Stimulated activated effector memory CD8-positive, alpha-beta T cell treated with anti-CD3 and anti-CD28 coated beads, Interleukin-12 subunit alpha, Interleukin-12 subunit beta, amount 100 ng/mL, for 72 hours (primary cell): ENCODE data around the gene NECTIN4.
A peak's percentile ranks its signal among the peaks of the same experiment; 100 is the strongest.

ENCODE experiments used
- ATAC-seq: fragments of 150-1000 bp; cut with Tn5 transposase; 2 replicates; pipeline ENCODE4 v1.10.0; 2021
- DNase-seq, 2 donors: peaks; one replicate each; pipeline ENCODE4 v3.0.0; 2021 to 2022; ENCODE audit warnings: low spot score in 2 of 2
- H3K27ac Mint-ChIP-seq: one replicate; pipeline ENCODE4 v1.8.0; 2022; ENCODE audit warnings: mild to moderate bottlenecking, mixed read lengths
- H3K36me3 Mint-ChIP-seq: one replicate; pipeline ENCODE4 v1.8.0; 2022; ENCODE audit warnings: mild to moderate bottlenecking, mixed read lengths
- H3K4me1 Mint-ChIP-seq: one replicate; pipeline ENCODE4 v1.8.0; 2022; ENCODE audit warnings: mixed read lengths
- H3K4me3 Mint-ChIP-seq: one replicate; pipeline ENCODE4 v1.8.0; 2022; ENCODE audit warnings: mild to moderate bottlenecking, mixed read lengths
- H3K9me3 Mint-ChIP-seq: one replicate; pipeline ENCODE4 v1.8.0; 2022; ENCODE audit warnings: mixed read lengths

NECTIN4 gene

GRCh38 chr1:161094481-161094880, 5.1 kb upstream of the NECTIN4 start:
- Mint-ChIP-seq H3K36me3 (peaks cover 29% of the 10 kb centered on the region), H3K4me3 (no peak overlapping the region), H3K4me1 (peaks cover 74% of the 10 kb centered on the region), H3K27ac (no peak overlapping the region), H3K9me3 (no peaks in the 10 kb centered on the region)
- DNase-seq (no peak), ATAC-seq (no peak)

- Mint-ChIP-seq H3K9me3 (no peaks in the 10 kb centered on the region), H3K4me1 (peaks cover 58% of the 10 kb centered on the region), H3K27ac (peak overlapping the region; percentile 60), H3K36me3 (peaks cover 14% of the 10 kb centered on the region), H3K4me3 (peak overlapping the region; percentile 3)
- ATAC-seq: peak; percentile 95
- DNase-seq: no peak
These were observed 3.3 kb upstream of the NECTIN4 start for GRCh38 chr1:161092621-161093028.

GRCh38 chr1:161091796-161092507, 2.6 kb upstream of the NECTIN4 start:
- Mint-ChIP-seq H3K4me1 (peaks cover 51% of the 10 kb centered on the region), H3K4me3 (peak overlapping the region; percentile 3), H3K36me3 (peaks cover 7% of the 10 kb centered on the region), H3K9me3 (no peaks in the 10 kb centered on the region), H3K27ac (peak overlapping the region; percentile 60)
- DNase-seq (no peak), ATAC-seq (peak; percentile 4)

- ATAC-seq (no peak), DNase-seq (no peak)
- Mint-ChIP-seq H3K9me3 (no peaks in the 10 kb centered on the region), H3K27ac (no peak overlapping the region), H3K36me3 (no peaks in the 10 kb centered on the region), H3K4me3 (no peak overlapping the region), H3K4me1 (peaks cover 43% of the 10 kb centered on the region)
These were observed 1.7 kb upstream of the NECTIN4 start for GRCh38 chr1:161091093-161091492.

GRCh38 chr1:161090617-161091016, 1.3 kb upstream of the NECTIN4 start:
- Mint-ChIP-seq H3K27ac (no peak overlapping the region), H3K4me1 (peaks cover 43% of the 10 kb centered on the region)

GRCh38 chr1:161089938-161090337, 580 bp upstream of the NECTIN4 start:
- no peak overlapping the region for H3K4me3 Mint-ChIP-seq
- ATAC-seq: no peak
- no peak overlapping the region for H3K27ac Mint-ChIP-seq
- H3K4me1 Mint-ChIP-seq: peaks cover 37% of the 10 kb centered on the region
- DNase-seq: no peak
- no peaks in the 10 kb centered on the region for H3K9me3 Mint-ChIP-seq
- H3K36me3 Mint-ChIP-seq: no peaks in the 10 kb centered on the region

More at GRCh38 chr1:161090617-161091016, 1.3 kb upstream of the NECTIN4 start:
- ATAC-seq: peak; percentile 26
- Mint-ChIP-seq H3K9me3 (no peaks in the 10 kb centered on the region), H3K4me3 (no peak overlapping the region), H3K36me3 (no peaks in the 10 kb centered on the region)
- no peak for DNase-seq

GRCh38 chr1:161088587-161089110, 709 bp downstream of the NECTIN4 start:
- H3K9me3 Mint-ChIP-seq: no peaks in the 10 kb centered on the region
- ATAC-seq (no peak), DNase-seq (no peak)
- no peak overlapping the region for H3K27ac Mint-ChIP-seq
- no peaks in the 10 kb centered on the region for H3K36me3 Mint-ChIP-seq
- H3K4me3 Mint-ChIP-seq: no peak overlapping the region
- H3K4me1 Mint-ChIP-seq: peaks cover 30% of the 10 kb centered on the region

- Mint-ChIP-seq H3K27ac (peak overlapping the region; percentile 65), H3K4me3 (no peak overlapping the region), H3K36me3 (no peaks in the 10 kb centered on the region), H3K9me3 (no peaks in the 10 kb centered on the region), H3K4me1 (peaks cover 9% of the 10 kb centered on the region)
- ATAC-seq (no peak), DNase-seq (no peak)
These were observed 2.9 kb downstream of the NECTIN4 start for GRCh38 chr1:161086457-161086856.

- Mint-ChIP-seq H3K9me3 (no peaks in the 10 kb centered on the region), H3K4me3 (no peak overlapping the region)
These were observed 4.2 kb downstream of the NECTIN4 start for GRCh38 chr1:161085165-161085564.

GRCh38 chr1:161084597-161084988, 4.8 kb downstream of the NECTIN4 start:
- Mint-ChIP-seq H3K4me1 (no peaks in the 10 kb centered on the region), H3K36me3 (no peaks in the 10 kb centered on the region), H3K27ac (no peak overlapping the region), H3K9me3 (no peaks in the 10 kb centered on the region), H3K4me3 (no peak overlapping the region)
- ATAC-seq (no peak), DNase-seq (no peak)

More at GRCh38 chr1:161085165-161085564, 4.2 kb downstream of the NECTIN4 start:
- ATAC-seq (no peak), DNase-seq (no peak)
- Mint-ChIP-seq H3K4me1 (peaks cover under 1% of the 10 kb centered on the region), H3K27ac (no peak overlapping the region), H3K36me3 (no peaks in the 10 kb centered on the region)

- Mint-ChIP-seq H3K9me3 (no peaks in the 10 kb centered on the region), H3K4me1 (no peaks in the 10 kb centered on the region), H3K4me3 (no peak overlapping the region), H3K27ac (no peak overlapping the region), H3K36me3 (no peaks in the 10 kb centered on the region)
- no peak for ATAC-seq
- DNase-seq: no peak
These were observed 5.4 kb downstream of the NECTIN4 start for GRCh38 chr1:161083748-161084596.

- no peak overlapping the region for H3K4me3 Mint-ChIP-seq
- peak overlapping the region; percentile 32 for H3K27ac Mint-ChIP-seq
- DNase-seq (no peak), ATAC-seq (peak; percentile 71)
- H3K4me1 Mint-ChIP-seq: no peaks in the 10 kb centered on the region
- H3K9me3 Mint-ChIP-seq: no peaks in the 10 kb centered on the region
- no peaks in the 10 kb centered on the region for H3K36me3 Mint-ChIP-seq
These were observed 6.2 kb downstream of the NECTIN4 start for GRCh38 chr1:161082996-161083747.

GRCh38 chr1:161082483-161082882, 6.9 kb downstream of the NECTIN4 start:
- no peak overlapping the region for H3K4me3 Mint-ChIP-seq
- no peaks in the 10 kb centered on the region for H3K36me3 Mint-ChIP-seq
- peak overlapping the region; percentile 50 for H3K27ac Mint-ChIP-seq
- DNase-seq (no peak), ATAC-seq (no peak)
- H3K9me3 Mint-ChIP-seq: no peaks in the 10 kb centered on the region
- no peaks in the 10 kb centered on the region for H3K4me1 Mint-ChIP-seq

- Mint-ChIP-seq H3K36me3 (no peaks in the 10 kb centered on the region), H3K27ac (no peak overlapping the region), H3K4me3 (no peak overlapping the region), H3K4me1 (no peaks in the 10 kb centered on the region), H3K9me3 (no peaks in the 10 kb centered on the region)
- no peak for DNase-seq
- no peak for ATAC-seq
These were observed 7.8 kb downstream of the NECTIN4 start for GRCh38 chr1:161081519-161081918.
